NCI-H1417 (cell line): ENCODE measurements around the gene L3MBTL3.
"Not testable (repeated sequence)": the region's sequence is repeated elsewhere in the genome, so short reads cannot be mapped to it uniquely, and the experiment has no call there.

Experiments
- DNase-seq, 3 experiments: peaks; one replicate each; lab custom pipeline; 2025; lab: John Stamatoyannopoulos, UW

Gene L3MBTL3

GRCh38 chr6:130138909-130139242, 120.5 kb downstream of the L3MBTL3 start:
- DNase-seq: no peak

DNA sequence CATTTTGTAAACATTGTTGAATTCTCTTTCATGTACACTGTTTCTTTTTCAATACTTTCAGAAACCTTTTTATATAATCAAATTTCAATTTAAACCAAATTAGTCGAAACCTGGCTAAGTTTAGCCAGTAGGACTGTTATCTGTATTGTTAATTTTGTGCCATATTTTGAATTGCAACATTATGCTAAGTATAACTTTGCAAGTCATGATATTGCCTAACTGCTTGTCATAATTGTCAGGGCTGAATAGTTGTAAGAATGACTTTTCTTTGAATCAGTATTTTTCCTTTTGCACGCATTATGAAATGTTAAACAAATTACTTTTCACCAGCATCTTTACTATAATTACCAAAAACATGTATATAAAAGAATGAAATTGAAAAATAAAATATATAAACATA, 121.7 kb downstream of the L3MBTL3 start:
- no peak for DNase-seq

GRCh38 chr6:130143709-130144108, 125.3 kb downstream of the L3MBTL3 start:
- DNase-seq: no peak

- DNase-seq: no peak
These were observed 128.7 kb downstream of the L3MBTL3 start for GRCh38 chr6:130147111-130147510.

DNA sequence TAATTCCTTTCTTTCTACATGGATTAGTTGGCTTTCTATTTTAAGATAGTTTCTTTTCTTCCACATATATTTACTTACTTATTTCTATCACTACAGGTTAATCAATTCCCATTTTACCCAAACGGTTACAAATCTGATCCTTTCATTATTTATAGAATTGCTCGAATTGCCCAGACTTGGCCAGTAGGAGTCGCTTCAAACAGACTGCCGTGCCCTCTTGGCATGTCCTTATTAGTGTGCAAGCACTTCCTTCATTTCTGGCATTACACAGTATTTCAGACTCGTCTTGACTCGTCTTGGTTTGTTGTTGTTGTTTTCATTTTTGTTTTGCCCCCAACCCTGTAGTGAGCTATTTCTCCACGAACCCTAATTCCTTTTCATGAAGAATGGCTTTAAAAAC, 129.8 kb downstream of the L3MBTL3 start:
- DNase-seq: no peak

DNA sequence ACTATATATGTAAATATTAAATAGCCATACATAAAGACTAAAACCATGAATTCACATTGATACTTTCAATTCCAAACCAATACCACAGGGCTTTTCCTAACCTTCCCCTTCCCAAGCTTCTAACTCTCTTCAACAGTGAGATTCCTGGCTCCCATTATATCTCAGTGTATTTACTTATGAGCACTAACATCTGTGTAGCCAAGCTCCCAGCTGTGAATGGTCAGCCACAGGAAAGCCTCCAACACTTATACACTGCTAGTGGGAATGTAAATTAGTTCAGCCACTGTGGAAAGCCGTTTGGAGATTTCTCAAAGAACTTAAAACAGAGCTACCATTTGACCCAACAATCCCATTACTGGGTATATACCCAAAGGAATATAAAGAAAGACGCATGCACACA, 130.6 kb downstream of the L3MBTL3 start:
- not testable (repeated sequence) for DNase-seq

DNA sequence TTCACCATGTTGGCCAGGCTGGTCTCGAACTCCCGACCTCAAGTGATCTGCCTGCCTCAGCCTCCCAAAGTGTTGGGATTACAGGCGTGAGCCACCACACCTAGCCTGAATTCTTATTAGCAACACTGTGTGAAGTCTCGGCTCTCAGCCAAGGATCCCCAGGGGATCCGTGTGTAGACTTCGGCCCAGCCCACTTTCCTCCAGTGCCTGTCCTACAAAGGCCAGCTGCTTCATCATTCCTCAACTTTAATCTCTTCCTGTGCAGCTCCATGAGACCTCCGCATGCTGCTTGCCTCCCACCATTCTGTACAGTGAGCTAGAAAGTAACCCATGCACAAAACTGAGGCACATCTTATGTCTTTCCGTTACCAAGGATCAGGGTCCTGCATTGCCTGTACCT, 132.5 kb downstream of the L3MBTL3 start:
- DNase-seq: no peak

DNA sequence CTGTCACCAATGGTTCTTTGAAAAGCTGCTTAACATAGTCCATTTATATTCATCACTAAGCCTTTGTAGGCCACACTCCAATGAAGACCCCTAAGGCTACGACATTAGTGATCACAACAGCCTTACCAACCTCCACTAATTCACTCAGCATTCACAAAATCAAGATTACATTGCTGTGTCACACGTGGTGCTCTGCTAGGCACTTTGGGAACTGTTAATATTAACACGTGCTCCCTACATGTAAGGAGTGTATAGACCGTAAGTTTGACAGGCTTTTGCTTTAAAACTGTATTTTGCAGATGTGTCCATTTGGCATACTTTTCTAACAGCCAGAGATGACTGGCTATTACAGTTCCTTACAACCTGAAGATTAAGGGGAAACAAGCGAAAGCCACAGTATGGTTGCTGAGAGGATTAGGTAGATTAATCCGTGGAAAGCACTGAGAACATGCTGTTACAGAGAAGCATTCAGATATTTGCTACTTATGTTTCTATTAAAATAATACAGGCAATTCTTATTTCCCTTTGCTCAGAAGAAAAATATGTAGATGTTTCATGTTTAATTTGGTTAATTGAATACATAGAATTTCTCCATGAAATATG, 134.6 kb downstream of the L3MBTL3 start:
- no peak for DNase-seq

DNA sequence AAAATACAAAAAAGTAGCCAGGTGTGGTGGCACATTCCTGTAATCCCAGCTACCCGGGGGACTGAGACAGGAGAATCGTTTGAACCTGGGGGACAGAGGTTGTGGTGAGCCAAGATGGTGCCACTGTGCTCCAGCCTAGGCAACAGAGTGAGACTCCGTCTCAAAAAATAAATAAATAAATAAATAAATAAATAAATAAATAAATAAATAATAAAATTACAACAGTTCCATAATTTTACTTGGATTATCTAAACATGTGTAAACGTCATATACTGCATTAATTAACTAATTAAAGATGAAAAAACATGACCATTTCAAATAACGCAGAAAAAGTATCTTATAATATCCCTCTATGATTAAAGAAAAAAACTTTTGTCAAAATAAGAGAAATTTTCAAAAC, 138.5 kb downstream of the L3MBTL3 start:
- no peak for DNase-seq

DNA sequence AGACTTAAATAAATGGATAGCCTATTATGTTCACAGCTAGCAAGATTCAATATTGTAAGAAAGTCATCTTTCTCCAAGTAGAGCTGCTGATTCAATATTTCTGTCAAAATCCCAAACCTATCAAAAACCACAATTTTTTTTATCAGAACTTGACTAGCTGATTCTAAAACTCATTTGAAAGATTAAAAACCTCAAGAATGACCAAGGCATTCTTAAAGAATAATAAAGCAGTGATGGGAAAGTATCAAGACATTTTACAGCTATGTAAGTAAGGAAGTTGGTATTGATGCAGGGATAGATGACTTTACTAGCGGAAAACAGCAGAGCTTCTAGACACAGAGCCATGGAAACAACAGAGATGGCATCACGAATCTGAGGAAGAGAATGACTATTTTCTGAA, 139.7 kb downstream of the L3MBTL3 start:
- no peak for DNase-seq

GRCh38 chr6:130158548-130158947, 140.2 kb downstream of the L3MBTL3 start:
- DNase-seq: no peak

DNA sequence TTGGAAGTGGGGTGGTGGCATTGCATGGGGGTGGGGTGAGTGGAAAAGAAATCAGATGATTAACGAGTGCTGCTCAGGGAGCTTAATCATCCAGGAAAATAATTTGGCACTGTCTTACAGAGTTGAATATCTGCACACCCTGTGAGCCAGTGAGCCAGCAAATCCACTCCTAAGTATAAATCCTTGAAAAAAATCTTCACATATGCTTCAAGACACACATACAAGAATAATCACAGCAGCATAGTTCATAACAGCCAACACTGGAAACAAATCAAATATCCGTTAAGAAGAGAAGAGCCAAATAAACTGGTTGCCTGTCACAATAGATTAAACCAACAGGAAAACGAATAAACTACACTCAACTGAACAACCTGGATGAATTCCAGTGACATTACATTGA, 141.6 kb downstream of the L3MBTL3 start:
- DNase-seq: no peak

DNA sequence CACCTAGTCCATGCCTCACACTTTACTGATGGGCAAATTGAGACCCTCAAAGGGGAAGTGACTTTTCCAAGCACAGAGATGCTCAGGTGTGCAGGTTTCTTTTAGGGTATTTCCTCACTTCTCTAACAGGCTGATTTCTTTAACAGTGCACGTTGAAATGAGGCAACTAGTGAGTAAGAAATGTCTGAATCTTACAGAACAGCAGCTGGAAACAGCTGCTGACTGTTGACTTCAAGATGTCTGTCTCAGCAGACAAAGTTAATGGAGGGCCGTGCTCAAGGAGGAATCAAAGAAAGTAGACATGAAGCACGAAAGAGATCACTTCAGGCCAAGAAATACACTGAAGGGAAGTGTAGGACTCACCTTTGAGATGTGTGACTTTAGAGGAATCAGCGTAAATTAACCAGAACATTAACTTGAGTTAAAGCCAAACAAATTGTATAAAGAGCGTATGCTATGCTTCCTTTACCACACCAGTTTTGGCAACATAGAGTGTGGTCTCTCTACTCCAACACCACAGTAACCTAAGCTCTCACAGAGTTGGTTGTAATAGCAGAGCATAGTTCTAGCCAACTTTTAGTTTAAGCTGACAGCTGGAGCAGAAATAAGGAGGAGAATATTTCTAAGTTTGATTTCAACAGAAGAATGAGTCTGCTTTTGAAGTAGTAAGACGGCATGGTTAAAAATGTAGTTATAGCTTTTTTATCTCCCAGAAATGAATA, 143.5 kb downstream of the L3MBTL3 start:
- DNase-seq: no peak

- no peak for DNase-seq
These were observed 144.0 kb downstream of the L3MBTL3 start for GRCh38 chr6:130162421-130162820.

- no peak for DNase-seq
These were observed 144.9 kb downstream of the L3MBTL3 start for GRCh38 chr6:130163266-130163665.

- no peak for DNase-seq
These were observed 145.9 kb downstream of the L3MBTL3 start for GRCh38 chr6:130164251-130164650.

DNA sequence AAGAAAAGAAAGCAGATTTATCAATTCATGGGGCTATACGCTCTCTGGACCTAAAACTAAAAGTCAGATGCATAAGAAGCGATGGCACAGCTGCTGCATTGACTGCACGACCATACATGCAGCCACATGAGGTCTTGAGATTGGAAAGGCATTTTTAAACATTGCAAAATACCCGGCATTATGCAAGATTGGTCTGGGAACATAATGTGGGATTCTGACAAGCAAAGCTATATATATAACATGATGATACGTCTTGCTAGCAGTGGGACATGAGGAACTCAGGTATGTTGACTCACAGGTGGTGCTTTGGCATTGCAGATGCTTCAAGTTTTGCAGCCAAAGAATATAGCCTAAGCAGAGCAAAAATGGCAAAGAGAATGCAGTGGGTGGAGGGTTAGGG, 149.3 kb downstream of the L3MBTL3 start:
- DNase-seq: no peak

- DNase-seq: not testable (repeated sequence)
These were observed 151.8 kb downstream of the L3MBTL3 start for GRCh38 chr6:130170160-130170559.

DNA sequence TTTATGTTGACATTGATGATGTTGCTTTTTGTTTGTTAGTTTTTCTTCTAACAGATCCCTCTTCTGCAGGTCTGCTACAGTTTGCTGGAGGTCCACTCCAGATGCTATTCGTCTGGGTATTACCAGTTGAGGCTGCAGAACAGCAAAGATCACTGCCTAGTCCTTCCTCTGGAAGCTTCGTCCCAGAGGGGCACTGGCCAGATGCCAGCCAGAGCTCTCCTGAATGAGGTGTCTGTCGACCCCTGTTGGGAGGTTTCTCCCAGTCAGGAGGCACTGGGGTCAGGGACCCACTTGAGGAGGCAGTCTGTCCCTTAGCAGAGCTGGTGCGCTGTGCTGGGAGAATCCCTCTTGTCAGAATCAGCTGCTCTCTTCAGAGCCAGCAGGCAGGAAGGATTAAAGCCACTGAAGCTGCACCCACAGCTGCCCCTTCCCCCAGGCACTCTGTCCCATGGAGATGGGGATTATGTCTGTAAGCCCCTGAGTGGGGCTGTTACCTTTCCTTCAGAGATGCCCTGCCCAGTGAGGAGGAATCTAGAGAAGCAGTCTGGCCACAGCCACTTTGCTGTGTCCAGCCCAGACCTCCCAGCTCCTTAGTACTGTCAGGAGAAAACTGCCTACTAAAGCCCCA, 155.1 kb downstream of the L3MBTL3 start:
- not testable (repeated sequence) for DNase-seq

DNA sequence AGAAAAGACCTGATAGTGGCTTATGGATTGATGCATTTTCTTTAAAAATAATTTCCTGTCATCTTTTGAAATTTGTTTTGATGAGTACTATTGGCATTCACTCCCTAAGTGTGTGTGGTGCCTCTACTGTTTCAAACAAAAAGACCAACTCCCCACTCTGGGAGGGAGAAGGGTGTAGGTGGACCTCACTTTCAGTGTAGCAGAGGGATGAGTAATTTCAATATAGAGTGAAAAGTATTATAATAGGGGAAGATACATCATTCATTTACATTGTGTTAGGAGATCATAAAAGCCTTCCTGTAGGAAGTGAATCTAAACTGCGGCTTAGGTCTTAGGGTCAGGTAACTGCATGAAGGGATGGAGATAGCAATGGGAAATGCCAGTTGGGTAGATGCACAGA, 158.0 kb downstream of the L3MBTL3 start:
- no peak for DNase-seq

- no peak for DNase-seq
These were observed 160.3 kb downstream of the L3MBTL3 start for GRCh38 chr6:130178692-130179091.

DNA sequence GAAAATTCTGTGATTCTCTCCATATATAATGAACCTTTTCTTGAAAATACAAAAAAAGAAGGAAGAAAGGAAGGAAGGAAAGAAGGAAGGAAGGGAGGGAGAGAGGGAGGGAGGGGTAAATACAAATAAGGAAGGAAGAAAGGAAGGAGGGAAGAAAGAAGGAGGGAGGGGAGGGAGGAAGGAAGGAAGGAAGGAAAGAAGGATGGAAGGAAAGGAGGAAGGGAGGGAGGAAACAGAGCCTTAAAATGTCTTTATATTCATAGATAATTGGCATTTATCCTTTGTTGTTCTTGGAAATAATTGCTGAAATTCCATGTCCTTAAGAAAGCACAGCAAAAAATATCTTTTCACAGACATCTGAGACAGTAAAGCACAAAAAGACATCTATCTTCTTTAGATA, 164.1 kb downstream of the L3MBTL3 start:
- DNase-seq: no peak
